ENCODE measurements around the gene GTF3A.
"Not testable (repeated sequence)": the region's sequence is repeated elsewhere in the genome, so short reads cannot be mapped to it uniquely, and the experiment has no call there.

GTF3A gene

GRCh38 chr13:27424246-27425157 lies at the start of gene GTF3A:
Gene GTF3A (plus strand): TSS chr13:27424619.
- peak; percentile 96 for DNase-seq

- DNase-seq, result peak; percentile 83
Observed at GRCh38 chr13:27374650-27375049, 49.8 kb upstream of the GTF3A start.

GRCh38 chr13:27375686-27376326 lies 48.6 kb upstream of the GTF3A start:
- peak; percentile 69 for DNase-seq

GRCh38 chr13:27379126-27379525 lies 45.3 kb upstream of the GTF3A start:
- DNase-seq, result no peak

GRCh38 chr13:27379694-27380641 lies 44.5 kb upstream of the GTF3A start:
- peak; percentile 64 for DNase-seq

- DNase-seq, result no peak
Observed at GRCh38 chr13:27381601-27382000, 42.8 kb upstream of the GTF3A start.

- DNase-seq, result no peak
Observed at GRCh38 chr13:27383104-27383921, 41.1 kb upstream of the GTF3A start.

GRCh38 chr13:27384285-27384684 lies 40.1 kb upstream of the GTF3A start:
- no peak for DNase-seq

- no peak for DNase-seq
Observed at GRCh38 chr13:27388241-27388640, 36.2 kb upstream of the GTF3A start.

- no peak for DNase-seq
Observed at GRCh38 chr13:27389891-27390290, 34.5 kb upstream of the GTF3A start.

- peak; percentile 8 for DNase-seq
Observed at GRCh38 chr13:27391471-27391870, 32.9 kb upstream of the GTF3A start.

- DNase-seq, result no peak
Observed at GRCh38 chr13:27393101-27393500, 31.3 kb upstream of the GTF3A start.

- DNase-seq, result no peak
Observed at GRCh38 chr13:27395007-27395510, 29.4 kb upstream of the GTF3A start.

- no peak for DNase-seq
Observed at GRCh38 chr13:27396252-27396846, 28.1 kb upstream of the GTF3A start.

- DNase-seq, result no peak
Observed at GRCh38 chr13:27398360-27398759, 26.1 kb upstream of the GTF3A start.

- not testable (repeated sequence) for DNase-seq
Observed at GRCh38 chr13:27400405-27400804, 24.0 kb upstream of the GTF3A start.

- peak; percentile 79 for DNase-seq
Observed at GRCh38 chr13:27401210-27401609, 23.2 kb upstream of the GTF3A start.

GRCh38 chr13:27403203-27403678 lies 21.2 kb upstream of the GTF3A start:
- peak; percentile 62 for DNase-seq

- no peak for DNase-seq
Observed at GRCh38 chr13:27403727-27404385, 20.6 kb upstream of the GTF3A start.

GRCh38 chr13:27404680-27405079 lies 19.7 kb upstream of the GTF3A start:
- DNase-seq, result no peak
